Measurements from ENCODE around the gene MRPL18.
"Not testable (repeated sequence)": the region's sequence is repeated elsewhere in the genome, so short reads cannot be mapped to it uniquely, and the experiment has no call there.

Gene MRPL18

DNA sequence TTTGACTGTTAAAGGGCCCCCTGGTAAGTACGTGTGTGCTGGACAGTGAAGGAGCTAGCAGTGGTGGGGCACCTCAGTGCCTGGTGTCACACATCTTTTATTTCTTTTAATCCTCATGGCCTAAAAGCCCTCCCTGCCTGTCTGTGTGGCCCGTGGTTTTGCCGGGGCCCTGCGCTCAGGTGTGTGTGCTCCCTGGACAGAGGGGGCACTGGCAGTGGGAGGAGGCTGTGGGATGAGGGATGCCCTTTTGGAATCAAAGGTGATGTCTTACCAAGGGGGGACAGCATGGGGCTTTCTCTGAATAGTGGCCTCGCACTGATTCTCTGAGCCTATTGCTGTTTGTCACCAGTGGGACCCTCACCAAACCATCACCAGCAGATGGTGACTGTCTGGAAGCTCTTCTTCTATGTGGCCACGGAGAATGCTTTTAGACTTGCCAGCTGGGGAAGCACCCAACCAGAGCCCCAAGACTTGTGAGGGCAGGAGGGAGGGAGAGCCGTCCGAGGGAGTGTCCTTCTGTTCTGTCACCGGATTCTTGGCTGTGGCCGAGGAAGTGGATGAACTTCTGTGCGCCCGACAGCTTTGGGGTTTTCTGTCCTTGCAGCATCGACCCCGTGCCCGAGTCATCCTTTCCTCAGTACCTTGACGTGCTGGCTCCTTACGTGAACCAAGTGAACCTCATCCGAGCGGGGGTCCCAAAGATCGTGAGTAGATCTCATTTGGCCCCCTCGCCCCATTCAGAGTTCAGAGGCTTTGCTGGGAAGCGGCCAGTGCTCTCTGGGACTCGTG lies 27.9 kb downstream of the MRPL18 start:
- DNase-seq: no peak

DNA sequence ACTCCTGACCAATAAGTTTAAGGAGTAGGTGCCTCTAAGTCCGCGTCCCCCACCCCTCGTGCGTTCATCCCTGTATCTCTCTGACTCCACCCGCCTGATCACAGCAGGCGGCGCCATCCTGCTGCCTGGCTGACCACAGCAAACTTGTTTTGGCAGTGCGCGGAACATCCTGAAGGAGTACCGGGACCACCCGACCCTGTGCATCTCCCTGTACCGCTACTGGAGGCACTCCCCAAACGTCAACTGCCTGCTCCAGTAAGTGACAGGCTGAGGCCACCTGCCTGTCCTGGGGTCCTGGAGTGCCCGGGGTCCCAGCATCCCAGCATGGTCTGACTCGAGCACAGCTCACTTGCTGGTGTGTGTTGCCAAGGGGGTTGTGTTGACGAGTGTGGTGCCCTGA lies 28.8 kb downstream of the MRPL18 start:
- DNase-seq: no peak

- DNase-seq: peak; percentile 31 to 36
These were observed 29.8 kb downstream of the MRPL18 start for GRCh38 chr6:159819932-159820640.

- DNase-seq: no peak
These were observed 30.9 kb downstream of the MRPL18 start for GRCh38 chr6:159821122-159821521.

DNA sequence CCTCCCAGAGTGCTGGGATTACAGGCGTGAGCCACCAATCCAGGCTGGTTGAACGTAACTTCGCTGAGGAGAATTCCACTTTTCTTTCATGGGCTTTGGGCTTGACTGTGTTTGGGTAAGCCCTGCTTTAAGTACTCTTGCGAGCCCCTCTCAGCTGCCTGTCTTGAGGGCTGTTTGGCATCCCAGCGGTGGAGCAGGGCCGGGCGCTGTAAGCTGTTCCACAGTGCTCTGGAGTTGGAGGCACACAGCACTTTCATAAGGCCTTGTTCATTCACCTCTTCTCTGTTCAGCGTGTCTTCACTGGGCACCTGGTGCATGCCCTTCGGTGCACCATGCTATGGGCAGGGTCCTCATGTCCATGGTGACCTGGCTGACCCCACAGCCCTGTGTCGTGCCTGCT lies 31.5 kb downstream of the MRPL18 start:
- no peak for DNase-seq

DNA sequence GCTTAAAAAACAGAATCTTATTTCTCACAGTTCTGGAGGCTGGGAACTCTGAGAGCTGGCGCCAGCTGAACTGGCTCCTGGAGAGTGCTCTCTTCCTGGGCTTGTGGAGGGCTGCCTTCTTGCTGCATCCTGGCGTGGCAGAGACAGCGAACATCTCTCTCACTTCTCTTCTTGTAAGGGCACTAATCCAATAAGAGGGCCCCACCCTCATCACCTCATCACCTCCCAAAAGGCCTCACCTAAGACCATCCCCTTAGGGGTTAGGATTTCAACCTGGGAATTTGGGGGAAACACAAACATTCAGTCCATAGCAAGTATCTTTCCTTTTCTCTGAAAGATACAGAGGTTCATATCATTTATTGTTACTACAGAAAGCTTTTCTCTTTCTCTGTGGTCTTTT lies 33.7 kb downstream of the MRPL18 start:
- no peak for DNase-seq

GRCh38 chr6:159824690-159825089 lies 34.4 kb downstream of the MRPL18 start:
- not testable (repeated sequence) for DNase-seq

GRCh38 chr6:159826004-159826403 lies 35.7 kb downstream of the MRPL18 start:
- DNase-seq: no peak

GRCh38 chr6:159826968-159827647 lies 36.8 kb downstream of the MRPL18 start:
- DNase-seq: no peak

DNA sequence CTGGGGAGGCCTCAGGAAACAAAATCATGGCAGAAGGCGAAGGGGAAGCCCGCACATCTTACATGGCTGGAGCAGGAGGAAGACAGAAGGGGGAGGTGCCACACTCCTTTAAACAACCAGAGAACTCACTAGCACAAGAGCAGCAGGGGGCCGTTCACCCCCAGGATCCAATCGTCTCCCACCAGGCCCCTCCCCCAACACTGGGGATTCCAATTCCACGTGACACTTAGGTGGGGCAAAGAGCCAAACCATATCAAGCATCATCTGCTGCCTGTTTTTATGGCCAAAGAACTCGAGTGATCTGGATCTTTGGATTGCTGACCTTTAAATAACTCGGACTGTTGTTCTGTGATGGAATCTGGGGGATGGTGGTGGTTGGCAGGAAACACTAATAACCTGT lies 37.8 kb downstream of the MRPL18 start:
- no peak for DNase-seq

- DNase-seq: no peak
These were observed 39.3 kb downstream of the MRPL18 start for GRCh38 chr6:159829526-159829925.

GRCh38 chr6:159830501-159831372 lies 40.5 kb downstream of the MRPL18 start:
- no peak for DNase-seq

DNA sequence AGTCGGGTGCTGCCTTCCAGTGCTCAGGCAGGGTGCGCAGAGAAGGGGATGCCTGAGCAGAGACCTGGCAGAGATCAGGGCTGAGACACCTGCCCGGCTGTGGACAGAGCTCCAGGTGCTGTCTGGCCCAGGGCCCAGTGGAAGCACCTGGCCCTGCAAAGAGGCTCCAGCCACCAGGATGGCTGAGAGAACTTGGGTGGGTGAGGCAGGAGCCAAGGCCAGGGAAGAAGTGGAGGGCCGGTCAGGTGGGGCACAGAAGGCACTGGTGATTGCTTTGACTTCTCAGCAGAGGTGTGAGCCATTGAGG lies 41.1 kb downstream of the MRPL18 start:
- DNase-seq: no peak

DNA sequence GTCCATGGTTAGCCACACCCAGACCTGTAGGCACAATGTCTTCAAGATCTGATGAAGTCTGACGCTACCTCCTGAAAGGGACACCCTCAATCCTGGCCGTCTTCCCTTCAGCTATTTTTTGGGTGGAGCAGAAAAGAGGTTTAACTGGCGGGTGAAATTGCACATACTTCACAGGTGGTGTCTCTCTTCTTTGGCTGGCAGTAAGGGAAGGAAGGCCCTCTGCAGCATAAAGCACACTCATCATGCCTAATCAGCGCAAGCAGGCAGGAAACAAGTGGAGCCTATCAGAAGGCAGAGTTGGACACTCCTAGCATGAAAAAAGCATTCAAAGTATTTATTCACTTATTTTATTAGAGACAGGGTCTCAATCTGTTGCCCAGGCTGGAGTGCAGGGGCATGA lies 42.7 kb downstream of the MRPL18 start:
- DNase-seq: no peak

GRCh38 chr6:159833556-159833955 lies 43.3 kb downstream of the MRPL18 start:
- no peak for DNase-seq

DNA sequence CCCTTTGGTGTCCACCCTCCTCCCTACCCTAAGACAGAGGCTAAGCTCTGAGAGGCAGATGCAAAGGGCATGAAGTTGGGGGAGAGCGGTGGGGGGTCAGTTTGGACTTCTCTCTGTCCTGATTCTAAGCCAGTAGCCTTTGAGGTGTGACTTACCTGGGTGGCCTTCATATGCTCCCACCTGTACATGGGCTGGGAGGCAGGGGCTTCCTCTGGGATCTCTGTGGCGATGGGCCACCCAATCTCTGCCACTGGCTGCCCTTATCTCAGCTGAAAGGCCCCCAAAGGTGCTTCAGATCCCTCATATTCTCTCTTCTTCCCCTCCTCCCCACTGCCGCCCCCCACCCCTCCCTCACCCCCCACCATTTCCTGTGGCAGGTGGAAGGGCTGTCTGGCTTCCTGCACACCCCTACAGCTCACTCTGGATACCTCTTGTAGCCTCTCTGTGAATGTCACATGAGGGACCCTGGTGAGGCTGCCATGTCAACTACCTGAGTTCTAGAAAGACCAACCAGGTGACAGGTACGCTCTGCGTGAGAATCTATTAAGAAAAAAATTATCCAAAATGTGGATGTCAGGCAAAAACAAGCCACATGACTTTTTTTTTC lies 43.8 kb downstream of the MRPL18 start:
- no peak for DNase-seq

- no peak for DNase-seq
These were observed 46.6 kb downstream of the MRPL18 start for GRCh38 chr6:159836718-159837490.

DNA sequence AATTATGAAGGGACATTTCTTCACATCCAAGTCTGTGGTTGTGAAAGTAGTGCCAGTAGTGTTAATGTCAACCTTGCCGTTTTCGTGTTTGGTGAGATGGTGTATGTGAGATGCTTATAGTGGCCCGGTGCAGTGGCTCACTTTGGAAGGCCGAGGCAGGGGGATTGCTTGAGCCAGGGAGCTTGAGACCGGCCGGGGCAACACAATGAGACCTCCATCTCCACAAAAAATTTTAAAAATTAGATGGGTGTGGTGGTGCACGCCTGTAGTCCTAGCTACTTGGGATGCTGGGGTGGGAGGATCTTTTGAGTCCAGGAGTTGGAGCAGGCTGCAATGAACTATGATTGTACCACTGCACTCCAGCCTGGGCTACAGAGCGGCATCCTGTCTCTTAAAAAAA lies 47.2 kb downstream of the MRPL18 start:
- DNase-seq: no peak

DNA sequence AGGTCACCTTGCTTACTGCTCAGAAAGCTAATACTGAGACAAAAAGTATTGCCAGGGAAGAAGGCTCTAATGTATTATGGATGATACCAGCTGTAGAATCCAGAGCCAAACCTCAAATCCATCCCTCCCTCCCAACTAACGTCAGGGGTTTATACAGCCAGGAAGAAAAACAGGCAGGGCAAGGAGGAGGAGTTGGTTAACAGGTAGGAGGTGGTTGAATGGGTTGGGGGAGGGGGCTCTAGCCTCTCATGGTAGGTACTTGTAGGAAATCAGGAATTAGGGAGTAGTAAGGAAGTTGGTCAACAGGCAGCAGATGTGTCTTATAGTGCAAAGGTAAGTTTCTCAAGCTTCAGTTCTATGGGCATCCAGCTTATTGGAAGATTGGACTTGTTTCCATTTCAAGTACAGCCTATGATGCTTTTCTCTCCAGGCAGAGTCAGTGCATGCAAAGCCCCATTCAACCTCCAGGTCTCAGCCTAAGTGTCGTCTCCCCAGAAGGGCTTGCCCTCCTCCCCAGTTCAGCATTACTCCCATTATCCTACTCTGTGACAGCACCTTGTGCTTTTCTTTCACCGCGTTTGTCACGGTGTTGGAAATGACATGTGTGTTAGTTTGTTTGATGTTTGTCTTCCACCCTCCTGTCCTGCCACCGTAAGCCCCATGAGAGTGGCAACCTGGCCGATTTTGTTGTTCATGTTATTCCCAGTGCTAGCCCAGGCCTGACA lies 47.9 kb downstream of the MRPL18 start:
- no peak for DNase-seq

DNA sequence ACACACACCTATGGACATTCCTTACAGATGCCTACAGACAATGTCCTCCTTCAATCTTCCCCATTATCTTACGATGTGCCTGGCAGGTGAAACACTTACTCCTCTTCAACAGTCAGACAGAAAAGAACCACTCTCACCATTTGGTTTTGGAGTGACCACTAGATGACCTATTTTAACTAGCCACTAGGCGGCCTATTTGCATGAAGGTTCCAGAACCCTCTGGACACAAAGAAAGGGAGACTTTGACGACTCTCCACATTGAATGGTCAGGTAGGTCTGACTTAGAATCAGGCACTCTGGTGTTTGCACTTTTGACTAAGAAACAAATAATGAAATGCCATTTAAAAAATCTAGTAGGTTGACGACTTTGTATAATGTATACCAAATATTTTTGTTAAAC lies 51.8 kb downstream of the MRPL18 start:
- no peak for DNase-seq

All from stimulated activated CD4-positive, alpha-beta T cell treated with anti-CD3 and anti-CD28 coated beads, Interleukin-2, amount 100 ng/mL, for 24 hours (primary cell).